AG04449 (cell line): ENCODE data around the gene OR1S1.

Experiments used
- CTCF ChIA-PET: fragments of 350-600 bp; formaldehyde crosslinking; extraction: SDS; loops from one replicate; lab custom pipeline; 2021; ENCODE audit warnings: antibody characterized with exemption; lab: Yijun Ruan, JAX
- POLR2A ChIA-PET: fragments of 400-600, 350-600 bp; formaldehyde crosslinking; extraction: SDS; loops from one replicate; lab custom pipeline; 2020; ENCODE audit warnings: antibody characterized with exemption, inconsistent platforms; lab: Yijun Ruan, JAX
- DNase-seq: peaks from one replicate; pipeline ENCODE4 v3.0.0-alpha.2; 2010; ENCODE audit warnings: low read depth, low spot score
- H3K4me3 ChIP-seq: 2 replicates; pipeline ENCODE4 v1.5.1; 2011; ENCODE audit warnings: low read depth, mild to moderate bottlenecking, control low read depth, low read length
- CTCF ChIP-seq: IDR thresholded peaks from one replicate; pipeline ENCODE4 v1.5.1; 2011; ENCODE audit warnings: mild to moderate bottlenecking, moderate library complexity, low read length, control low read depth, inconsistent platforms; ENCODE audit not compliant: insufficient read depth; ENCODE audit errors: missing control alignments

OR1S1 gene

GRCh38 chr11:58254936-58255335 is 42.4 kb downstream of the OR1S1 start:
- POLR2A ChIA-PET = no interaction called here
- H3K4me3 ChIP-seq = no peak overlapping the region
- TF ChIP-seq CTCF = no peak
- CTCF ChIA-PET = no interaction called here
- no peak for DNase-seq

GRCh38 chr11:58259983-58260382 is 47.5 kb downstream of the OR1S1 start:
- ChIA-PET POLR2A (no interaction called here), CTCF (no interaction called here)
- TF ChIP-seq CTCF = no peak
- no peak for DNase-seq
- no peak overlapping the region for H3K4me3 ChIP-seq
